IPS-18a (cell line): Measurements from ENCODE around the gene CA10.

Experiments
- H3K27ac ChIP-seq: one replicate; pipeline ENCODE4 v1.5.1; 2013; ENCODE audit warnings: low read length
- H3K27me3 ChIP-seq: one replicate; pipeline ENCODE4 v1.6.1; 2013; ENCODE audit warnings: mild to moderate bottlenecking, low read length; ENCODE audit not compliant: control insufficient read depth, insufficient read depth
- H3K36me3 ChIP-seq: one replicate; pipeline ENCODE4 v1.6.1; 2013; ENCODE audit warnings: low read depth, low read length; ENCODE audit not compliant: control insufficient read depth
- H3K4me1 ChIP-seq: one replicate; pipeline ENCODE4 v1.6.1; 2013; ENCODE audit warnings: low read depth, low read length; ENCODE audit not compliant: control insufficient read depth
- H3K4me3 ChIP-seq: one replicate; pipeline ENCODE4 v1.5.1; 2013; ENCODE audit warnings: low read length
- H3K9ac ChIP-seq: one replicate; pipeline ENCODE4 v1.6.1; 2013; ENCODE audit warnings: mild to moderate bottlenecking, low read length, moderate library complexity
- H3K9me3 ChIP-seq: one replicate; pipeline ENCODE4 v1.6.1; 2013; ENCODE audit warnings: low read depth, low read length; ENCODE audit not compliant: control insufficient read depth

The CA10 gene

GRCh38 chr17:51682115-51682514 lies 476.4 kb downstream of the CA10 start:
- Histone ChIP-seq H3K27ac (no peak overlapping the region), H3K9ac (no peak overlapping the region)

GRCh38 chr17:51677875-51678274 lies 480.6 kb downstream of the CA10 start:
- H3K9me3 ChIP-seq, result no peaks in the 10 kb centered on the region
- no peaks in the 10 kb centered on the region for H3K36me3 ChIP-seq
- H3K4me3 ChIP-seq, result no peak overlapping the region
- no peak overlapping the region for H3K27ac ChIP-seq
- no peaks in the 10 kb centered on the region for H3K4me1 ChIP-seq
- no peaks in the 10 kb centered on the region for H3K27me3 ChIP-seq
- H3K9ac ChIP-seq, result no peak overlapping the region

More at GRCh38 chr17:51682115-51682514, 476.4 kb downstream of the CA10 start:
- no peaks in the 10 kb centered on the region for H3K36me3 ChIP-seq
- no peaks in the 10 kb centered on the region for H3K27me3 ChIP-seq
- peaks cover 11% of the 10 kb centered on the region for H3K4me1 ChIP-seq
- H3K4me3 ChIP-seq, result no peak overlapping the region
- H3K9me3 ChIP-seq, result no peaks in the 10 kb centered on the region

- no peaks in the 10 kb centered on the region for H3K4me1 ChIP-seq
- no peak overlapping the region for H3K9ac ChIP-seq
- H3K36me3 ChIP-seq, result no peaks in the 10 kb centered on the region
- H3K4me3 ChIP-seq, result no peak overlapping the region
- H3K27ac ChIP-seq, result no peak overlapping the region
- H3K9me3 ChIP-seq, result no peaks in the 10 kb centered on the region
- no peaks in the 10 kb centered on the region for H3K27me3 ChIP-seq
These were observed 481.6 kb downstream of the CA10 start for GRCh38 chr17:51676691-51677487.

GRCh38 chr17:51674579-51675255 lies 483.8 kb downstream of the CA10 start:
- Histone ChIP-seq H3K27me3 (no peaks in the 10 kb centered on the region), H3K9me3 (no peaks in the 10 kb centered on the region), H3K27ac (no peak overlapping the region), H3K36me3 (no peaks in the 10 kb centered on the region), H3K4me1 (no peaks in the 10 kb centered on the region), H3K9ac (no peak overlapping the region), H3K4me3 (no peak overlapping the region)

- H3K36me3 ChIP-seq, result no peaks in the 10 kb centered on the region
- H3K27ac ChIP-seq, result no peak overlapping the region
These were observed 485.4 kb downstream of the CA10 start for GRCh38 chr17:51673070-51673469.

GRCh38 chr17:51672065-51672464 lies 486.4 kb downstream of the CA10 start:
- Histone ChIP-seq H3K9ac (no peak overlapping the region), H3K4me3 (no peak overlapping the region), H3K27ac (no peak overlapping the region), H3K27me3 (no peaks in the 10 kb centered on the region), H3K4me1 (no peaks in the 10 kb centered on the region), H3K36me3 (no peaks in the 10 kb centered on the region), H3K9me3 (no peaks in the 10 kb centered on the region)

More at GRCh38 chr17:51673070-51673469, 485.4 kb downstream of the CA10 start:
- Histone ChIP-seq H3K4me1 (no peaks in the 10 kb centered on the region), H3K27me3 (no peaks in the 10 kb centered on the region), H3K9ac (no peak overlapping the region), H3K9me3 (no peaks in the 10 kb centered on the region), H3K4me3 (no peak overlapping the region)

- Histone ChIP-seq H3K27ac (no peak overlapping the region), H3K27me3 (no peaks in the 10 kb centered on the region), H3K36me3 (no peaks in the 10 kb centered on the region), H3K9ac (no peak overlapping the region), H3K4me1 (no peaks in the 10 kb centered on the region), H3K4me3 (no peak overlapping the region), H3K9me3 (no peaks in the 10 kb centered on the region)
These were observed 487.6 kb downstream of the CA10 start for GRCh38 chr17:51670899-51671298.

GRCh38 chr17:51668963-51669246 lies 489.6 kb downstream of the CA10 start:
- Histone ChIP-seq H3K9ac (no peak overlapping the region), H3K27ac (no peak overlapping the region), H3K36me3 (no peaks in the 10 kb centered on the region), H3K4me3 (no peak overlapping the region), H3K27me3 (no peaks in the 10 kb centered on the region), H3K4me1 (no peaks in the 10 kb centered on the region), H3K9me3 (no peaks in the 10 kb centered on the region)

GRCh38 chr17:51668155-51668962 lies 490.2 kb downstream of the CA10 start:
- no peaks in the 10 kb centered on the region for H3K27me3 ChIP-seq
- H3K4me1 ChIP-seq, result no peaks in the 10 kb centered on the region
- no peak overlapping the region for H3K9ac ChIP-seq
- H3K4me3 ChIP-seq, result no peak overlapping the region
- no peaks in the 10 kb centered on the region for H3K36me3 ChIP-seq
- no peaks in the 10 kb centered on the region for H3K9me3 ChIP-seq
- no peak overlapping the region for H3K27ac ChIP-seq

GRCh38 chr17:51667706-51668083 lies 490.8 kb downstream of the CA10 start:
- Histone ChIP-seq H3K36me3 (no peaks in the 10 kb centered on the region), H3K27me3 (no peaks in the 10 kb centered on the region), H3K9ac (no peak overlapping the region), H3K27ac (no peak overlapping the region), H3K4me3 (no peak overlapping the region), H3K9me3 (no peaks in the 10 kb centered on the region), H3K4me1 (no peaks in the 10 kb centered on the region)

- Histone ChIP-seq H3K4me1 (no peaks in the 10 kb centered on the region), H3K4me3 (no peak overlapping the region), H3K27ac (no peak overlapping the region), H3K9ac (no peak overlapping the region), H3K36me3 (no peaks in the 10 kb centered on the region), H3K27me3 (no peaks in the 10 kb centered on the region), H3K9me3 (no peaks in the 10 kb centered on the region)
These were observed 491.4 kb downstream of the CA10 start for GRCh38 chr17:51666971-51667705.
